HG03439 (cell line): ENCODE data around the gene PM20D2.

Experiments
- ATAC-seq: cut with Tn5 transposase; IDR thresholded peaks from one replicate; pipeline ENCODE4 v1.9.1; 2021; ENCODE audit warnings: mild to moderate bottlenecking, moderate library complexity; ENCODE audit not compliant: unreplicated experiment

Gene PM20D2

DNA sequence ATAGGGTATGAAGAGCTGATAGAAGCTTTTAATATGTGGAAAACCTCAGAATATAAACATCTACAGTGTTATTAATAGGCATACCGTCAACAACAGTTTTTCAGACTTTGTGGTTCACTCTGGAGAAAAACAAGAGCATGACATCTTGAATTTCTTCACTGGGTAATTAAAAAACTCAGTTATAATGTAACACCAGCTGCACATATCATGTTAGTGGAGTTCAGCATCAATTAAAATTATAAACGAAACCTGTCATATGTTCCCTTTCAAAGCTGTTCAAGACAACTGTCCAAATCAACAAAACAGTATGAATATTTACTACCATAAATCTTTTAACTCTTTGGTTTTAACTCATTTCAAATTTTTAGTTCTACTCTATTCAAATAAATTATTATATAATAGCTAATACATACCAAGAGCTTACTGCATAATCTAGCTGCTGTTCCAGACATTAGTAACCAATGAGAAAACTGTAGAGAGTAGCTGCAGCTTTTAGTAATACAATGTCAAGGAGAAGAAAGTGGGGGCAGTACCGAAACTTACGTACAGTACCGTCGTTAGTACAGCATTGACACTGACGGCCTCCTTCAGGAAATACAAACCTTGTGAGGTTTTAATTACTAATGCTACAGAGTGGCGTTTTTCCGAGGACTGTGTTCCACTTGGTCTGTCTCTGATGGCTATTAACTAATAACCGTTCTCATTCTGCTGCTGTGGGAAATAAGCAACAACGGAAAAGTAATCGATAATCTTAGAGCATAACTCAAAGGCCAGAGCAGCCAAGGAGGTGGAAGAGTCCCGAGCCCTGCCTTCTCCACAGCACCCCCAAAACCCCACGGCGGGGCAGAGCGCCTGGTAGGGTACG is 532 bp upstream of the PM20D2 start:
- peak; percentile 65 for ATAC-seq

DNA sequence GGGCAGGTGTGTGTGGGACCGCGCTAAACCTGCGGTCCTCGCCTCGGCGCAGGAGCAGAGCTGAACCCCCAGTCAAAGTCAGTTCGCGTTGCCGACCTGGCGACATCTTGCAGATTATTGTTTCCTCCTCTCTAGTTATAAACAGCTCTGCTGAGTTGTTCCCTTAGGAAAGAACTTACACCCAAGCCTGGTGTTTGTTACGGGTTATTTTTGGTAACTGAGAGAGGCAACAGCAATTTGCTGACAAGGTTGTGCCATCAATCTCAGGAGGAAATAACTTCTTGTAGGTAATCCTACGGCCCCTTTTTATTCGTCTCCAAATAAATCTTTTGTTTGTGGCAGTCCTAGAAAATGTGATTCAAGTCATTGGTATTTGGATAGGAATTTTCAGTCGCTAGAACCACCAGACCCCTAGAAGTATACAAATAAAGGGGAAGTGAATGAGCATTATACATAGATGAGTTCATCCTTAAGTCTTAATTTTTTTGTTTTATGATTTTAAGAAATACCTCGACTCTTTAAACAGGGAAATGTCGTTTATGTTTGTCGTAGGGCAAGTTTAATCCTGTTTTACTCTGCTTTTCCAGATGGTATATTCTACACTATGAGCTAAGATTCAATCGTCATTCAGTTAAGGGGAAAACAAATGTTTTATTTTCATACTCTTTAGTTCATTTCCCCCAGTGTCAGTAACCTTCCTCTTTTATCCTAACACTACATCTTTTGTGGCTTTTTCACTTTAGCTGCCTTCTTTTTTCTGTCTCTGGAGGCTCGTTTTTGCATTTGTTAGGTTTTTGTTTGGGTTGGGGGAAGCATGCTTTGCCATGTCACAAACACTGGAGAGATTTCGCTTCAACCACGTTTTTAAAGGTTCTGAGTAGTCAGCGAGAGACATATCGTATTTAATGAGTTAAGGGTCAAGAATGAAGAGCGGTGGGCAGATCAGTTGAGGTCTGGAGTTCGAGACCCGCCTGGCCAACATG is 1.2 kb downstream of the PM20D2 start:
- no peak for ATAC-seq

DNA sequence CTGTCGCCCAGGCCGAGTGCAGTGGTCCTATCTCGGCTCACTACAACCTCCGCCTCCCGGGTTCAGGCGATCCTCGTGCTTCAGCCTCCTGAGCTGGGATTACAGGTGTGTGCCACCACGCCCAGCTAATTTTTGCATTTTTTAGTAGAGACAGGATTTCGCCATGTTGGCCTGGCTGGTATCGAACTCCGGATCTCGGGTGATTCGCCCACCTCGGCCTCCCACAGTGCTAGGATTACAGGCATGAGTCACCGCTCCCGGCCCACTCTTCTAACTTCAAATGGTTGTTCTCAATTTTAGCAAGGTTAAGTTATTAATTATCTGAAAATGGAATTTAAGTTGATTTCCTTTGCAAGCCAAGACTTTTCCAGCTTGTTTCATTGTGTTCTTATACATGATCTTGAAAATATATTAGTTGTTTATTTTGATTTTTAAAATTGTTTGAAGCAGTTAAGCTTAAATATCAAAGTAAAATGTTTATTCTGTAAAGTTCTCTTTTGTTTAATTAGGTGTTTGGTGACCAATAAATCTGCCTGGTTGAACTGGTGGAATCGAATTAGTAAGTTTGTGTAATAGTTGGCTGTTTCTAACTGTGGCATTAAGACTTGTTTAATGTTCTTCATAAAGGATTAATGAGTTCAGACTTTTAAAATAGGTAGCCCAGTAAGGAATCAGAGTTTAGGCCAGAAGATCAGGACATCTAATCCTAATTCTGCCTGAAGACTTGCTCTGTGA is 2.3 kb downstream of the PM20D2 start:
- no peak for ATAC-seq

DNA sequence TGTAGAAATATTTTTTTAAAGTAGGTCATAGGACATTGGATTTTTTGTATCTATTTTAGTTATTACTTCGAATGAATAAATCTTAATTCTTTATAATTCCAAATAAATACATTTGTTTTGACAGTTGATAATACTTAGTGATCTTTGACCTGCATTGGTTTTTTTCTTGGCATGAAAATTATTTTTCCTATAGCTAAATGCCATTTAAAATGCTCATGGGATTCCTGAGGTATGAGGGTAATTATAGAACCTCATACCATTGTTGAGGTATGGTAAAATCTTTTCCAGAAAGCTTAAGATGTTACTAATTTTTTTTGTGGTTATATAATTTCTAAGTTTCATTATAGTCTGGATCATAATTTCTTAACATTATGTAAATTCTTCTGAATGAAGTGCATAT is 8.3 kb downstream of the PM20D2 start:
- ATAC-seq, result no peak

DNA sequence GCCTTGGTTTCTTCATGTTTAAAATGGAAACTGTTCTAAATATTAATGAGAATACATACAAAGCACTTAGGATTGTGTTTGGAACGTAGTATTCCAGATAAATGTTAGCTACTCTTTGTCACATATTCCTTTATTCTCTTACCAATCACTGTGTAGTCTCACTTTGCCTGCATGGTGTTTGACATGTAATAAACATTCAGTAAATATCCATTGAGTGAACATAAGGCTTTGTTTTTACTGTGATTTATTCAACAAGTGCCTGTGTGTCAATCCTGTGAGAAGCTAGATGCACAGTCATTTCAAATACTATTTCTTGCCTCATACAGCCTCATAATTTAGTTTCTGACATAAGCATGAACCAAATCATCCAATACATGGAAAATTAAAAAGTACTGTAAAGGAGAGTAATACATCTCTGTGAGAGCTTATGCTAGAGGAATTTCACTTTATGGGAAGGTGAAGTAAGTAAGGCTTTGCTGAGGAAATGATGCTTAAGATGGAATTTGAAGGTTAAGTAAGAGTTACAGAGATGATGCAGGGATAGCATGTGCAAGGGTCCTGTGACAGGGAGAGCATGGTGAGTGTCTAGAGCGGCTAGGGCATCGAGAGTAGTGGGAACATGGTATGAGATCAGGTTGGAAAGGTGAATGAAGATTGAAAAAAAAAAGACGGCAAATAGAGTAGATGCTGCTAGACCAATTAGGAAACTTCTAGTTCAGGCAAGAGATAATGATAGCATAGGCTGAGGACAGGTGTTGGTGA is 14.7 kb downstream of the PM20D2 start:
- ATAC-seq, result no peak

DNA sequence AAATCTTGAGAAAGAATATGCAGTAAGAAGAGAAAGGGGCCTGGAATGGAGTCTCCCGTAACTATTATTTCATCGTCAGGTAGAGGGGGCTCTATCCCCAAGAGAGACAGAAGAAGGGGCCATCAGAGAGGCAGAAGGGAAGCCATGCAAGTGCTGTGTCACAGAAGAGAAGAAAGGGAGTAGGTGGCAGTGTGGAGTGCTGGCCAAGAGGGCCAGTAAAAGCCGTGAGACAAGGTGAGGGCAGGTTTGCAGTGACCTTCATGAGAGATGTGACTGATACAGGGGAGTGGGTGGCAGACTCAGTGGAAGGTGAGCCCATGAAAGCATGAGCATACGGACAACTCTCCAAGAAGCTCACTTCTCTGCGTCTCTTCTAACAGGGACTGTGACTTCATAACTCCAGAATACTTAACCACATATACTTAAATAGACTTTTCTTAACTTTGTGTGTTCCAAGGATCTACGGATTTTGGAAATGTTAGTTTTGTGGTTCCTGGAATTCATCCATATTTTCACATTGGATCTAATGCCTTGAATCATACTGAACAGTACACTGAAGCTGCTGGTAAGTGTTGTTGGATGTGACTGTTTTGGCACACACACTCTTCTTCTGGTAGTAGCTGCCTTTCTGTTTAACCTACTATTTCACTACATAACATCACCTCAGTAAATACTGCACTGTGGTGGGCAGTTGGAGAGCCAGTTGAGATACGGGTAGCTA is 15.6 kb downstream of the PM20D2 start:
- ATAC-seq, result no peak

DNA sequence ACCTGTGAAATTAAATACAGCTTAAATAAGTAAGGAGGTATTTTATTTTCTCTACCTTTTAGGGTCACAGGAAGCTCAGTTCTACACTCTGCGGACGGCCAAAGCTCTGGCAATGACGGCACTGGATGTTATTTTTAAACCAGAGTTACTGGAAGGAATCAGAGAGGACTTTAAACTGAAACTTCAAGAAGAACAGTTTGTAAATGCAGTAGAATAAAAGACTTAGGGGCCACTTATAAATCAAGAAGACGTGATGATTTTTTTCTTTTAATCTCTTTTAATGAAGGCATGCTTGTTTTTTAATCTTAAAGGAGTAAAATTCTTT is 16.2 kb downstream of the PM20D2 start:
- ATAC-seq, result no peak

DNA sequence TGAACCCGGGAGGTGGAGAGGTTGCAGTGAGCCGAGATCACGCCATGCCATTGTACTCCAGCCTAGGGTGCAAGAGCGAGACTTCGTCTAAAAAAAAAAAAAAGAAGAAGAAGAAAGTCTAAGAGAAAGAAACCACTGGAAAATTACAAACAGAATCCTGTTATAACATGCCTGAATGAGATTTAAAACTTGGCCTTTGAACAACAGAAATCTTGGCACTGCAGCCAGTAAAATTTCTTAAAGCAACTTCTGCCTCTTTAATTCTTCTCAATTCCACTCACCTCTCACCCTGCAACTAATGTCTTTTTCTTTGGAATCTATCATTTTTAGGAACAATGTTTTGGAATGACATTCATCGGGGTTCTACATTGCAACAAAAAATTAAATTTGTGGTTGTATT is 26.3 kb downstream of the PM20D2 start:
- ATAC-seq, result no peak

DNA sequence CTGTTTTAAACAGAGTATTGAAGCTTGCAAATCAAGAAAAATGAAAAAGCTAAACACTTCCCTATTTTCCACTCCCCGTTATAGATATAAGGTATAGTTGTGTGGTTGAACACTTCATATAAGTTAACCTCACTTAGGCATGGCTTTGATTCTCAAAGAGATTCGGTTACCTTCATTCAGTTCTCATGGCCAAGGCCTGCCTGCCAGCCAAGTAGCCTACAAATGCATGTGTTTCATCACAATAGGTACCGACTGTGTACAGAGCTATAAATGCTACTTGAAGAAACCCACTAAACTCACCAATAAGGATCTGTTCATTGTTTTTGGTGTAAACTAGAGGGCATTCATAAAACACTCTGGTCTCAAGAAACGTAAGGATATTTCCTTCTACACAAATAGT is 27.8 kb downstream of the PM20D2 start:
- no peak for ATAC-seq

DNA sequence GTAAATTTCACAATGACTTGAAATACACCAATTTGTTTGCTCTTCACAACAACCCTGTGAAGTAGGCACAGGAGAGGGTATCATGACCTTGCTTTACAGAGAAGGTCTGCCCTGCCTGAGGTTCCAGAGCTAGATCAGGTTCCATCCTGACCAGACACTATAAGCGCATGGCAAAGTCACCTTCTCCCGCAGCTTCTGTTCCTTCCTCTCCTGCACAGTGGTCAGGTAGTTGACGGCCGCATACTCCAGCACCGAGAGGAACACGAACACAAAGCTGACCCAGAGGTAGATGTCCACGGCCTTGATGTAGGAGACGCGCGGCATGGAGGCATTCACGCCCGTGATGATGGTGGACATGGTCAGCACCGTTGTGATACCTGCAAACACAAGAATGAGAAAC is 34.3 kb downstream of the PM20D2 start:
- ATAC-seq, result no peak

DNA sequence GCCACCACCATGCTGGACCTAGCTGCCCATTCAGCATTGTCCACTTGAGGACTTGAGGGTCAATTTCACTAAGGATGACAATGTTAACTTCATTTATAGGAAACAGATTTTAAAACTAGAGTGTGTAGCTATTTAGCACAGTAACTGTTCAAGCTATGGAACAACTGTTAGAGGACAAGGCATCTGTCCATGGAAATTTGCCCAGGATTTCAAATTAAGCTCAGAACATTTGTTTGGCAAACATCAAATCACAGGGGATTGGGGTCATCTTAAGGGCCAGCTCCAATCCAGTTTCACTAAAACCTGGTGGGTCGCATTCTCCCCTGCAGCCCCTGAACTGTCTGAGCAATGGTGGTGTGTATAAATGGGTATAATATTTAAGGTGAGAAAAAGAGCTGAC is 35.1 kb downstream of the PM20D2 start:
- ATAC-seq, result no peak

DNA sequence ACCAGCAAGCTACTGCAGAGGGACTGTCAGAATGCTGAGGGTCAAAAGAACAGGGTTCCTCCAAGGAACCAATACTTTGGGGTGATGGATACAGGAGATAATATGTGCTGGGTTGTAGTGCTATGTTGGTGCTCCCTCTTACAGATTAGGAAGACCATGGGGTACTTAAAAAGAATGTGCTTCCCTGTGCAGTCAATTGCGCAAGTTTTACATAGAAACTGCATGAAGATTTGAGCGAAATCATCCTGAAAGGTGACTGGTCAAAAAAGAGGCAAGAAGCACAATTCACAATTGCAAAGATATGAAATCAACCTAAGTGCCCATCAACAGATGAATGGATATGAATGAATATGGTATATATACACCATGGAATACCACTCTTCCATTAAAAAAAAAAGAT is 37.4 kb downstream of the PM20D2 start:
- ATAC-seq, result no peak

DNA sequence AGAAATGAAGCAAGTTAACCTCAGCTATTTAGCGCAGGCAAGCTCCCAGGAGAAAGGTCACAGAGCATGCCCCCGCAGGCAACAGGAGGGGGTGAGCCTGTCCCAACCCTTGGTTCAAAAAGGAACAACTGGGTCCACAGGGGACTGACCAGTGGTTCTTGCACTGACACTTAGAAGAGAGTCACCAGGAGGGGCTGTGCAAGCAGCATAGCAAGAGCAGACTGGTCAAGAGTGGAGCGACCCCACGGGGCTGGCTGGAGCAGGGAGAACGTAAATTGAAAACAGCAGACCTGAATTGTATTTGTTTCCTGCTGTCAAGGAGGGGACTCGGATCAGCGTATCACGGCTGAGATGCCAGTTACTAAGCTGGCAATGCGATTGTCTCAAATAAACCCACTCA is 38.5 kb downstream of the PM20D2 start:
- ATAC-seq, result no peak

DNA sequence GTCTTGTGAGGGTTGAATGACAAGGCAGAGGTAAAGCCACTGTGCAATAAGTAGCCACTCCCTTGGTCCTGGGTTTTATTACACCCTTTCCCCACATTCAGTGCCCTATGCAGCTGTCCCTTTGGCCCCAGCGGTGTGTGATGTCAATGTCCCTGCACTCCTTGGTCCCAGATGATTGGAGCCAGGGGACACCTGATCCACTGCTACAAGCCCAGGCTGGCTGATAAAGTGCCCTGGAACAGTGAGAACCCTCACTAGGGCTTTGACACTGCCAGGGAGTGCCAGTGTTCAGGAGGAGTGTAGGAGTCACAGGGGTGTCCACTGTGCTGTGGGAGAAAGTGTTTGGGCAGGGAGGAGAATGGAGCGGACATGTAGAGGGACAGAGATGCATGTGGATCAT is 40.9 kb downstream of the PM20D2 start:
- no peak for ATAC-seq

DNA sequence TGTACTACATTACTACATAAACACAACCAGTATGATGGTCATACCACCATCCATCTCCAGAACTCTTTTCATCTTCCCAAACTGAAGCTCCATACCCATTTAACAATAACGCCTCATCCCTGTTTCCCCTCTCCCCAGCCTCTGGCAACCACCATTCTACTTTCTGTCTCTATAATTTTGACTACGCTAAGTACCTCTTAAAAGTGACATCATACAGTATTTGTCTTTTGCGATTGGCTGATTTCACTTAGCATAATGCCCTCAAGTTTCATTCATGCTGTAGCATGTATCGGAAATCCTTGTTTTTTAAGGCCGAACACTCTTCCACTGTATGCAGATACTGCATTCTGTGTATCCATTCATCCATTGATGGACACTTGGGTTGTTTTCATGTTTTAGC is 41.6 kb downstream of the PM20D2 start:
- no peak for ATAC-seq

DNA sequence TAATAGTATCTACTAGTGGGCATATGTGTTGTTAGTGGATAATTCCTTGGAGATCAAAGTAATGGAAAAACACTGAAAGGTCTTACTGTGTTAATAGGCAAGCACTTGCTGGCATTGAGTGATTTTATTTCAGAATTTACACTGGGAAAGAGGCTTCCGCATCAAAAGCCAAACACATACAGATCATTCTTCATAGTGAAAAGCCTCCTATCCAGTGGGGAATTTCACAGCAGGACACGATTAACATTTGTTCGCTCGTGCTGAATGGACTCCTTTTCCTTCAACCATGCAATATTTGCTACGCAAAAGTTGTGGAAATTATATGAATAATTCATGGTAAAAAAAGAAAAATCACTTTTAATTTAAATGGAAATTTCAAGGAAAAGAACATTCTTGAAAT is 44.9 kb downstream of the PM20D2 start:
- no peak for ATAC-seq

DNA sequence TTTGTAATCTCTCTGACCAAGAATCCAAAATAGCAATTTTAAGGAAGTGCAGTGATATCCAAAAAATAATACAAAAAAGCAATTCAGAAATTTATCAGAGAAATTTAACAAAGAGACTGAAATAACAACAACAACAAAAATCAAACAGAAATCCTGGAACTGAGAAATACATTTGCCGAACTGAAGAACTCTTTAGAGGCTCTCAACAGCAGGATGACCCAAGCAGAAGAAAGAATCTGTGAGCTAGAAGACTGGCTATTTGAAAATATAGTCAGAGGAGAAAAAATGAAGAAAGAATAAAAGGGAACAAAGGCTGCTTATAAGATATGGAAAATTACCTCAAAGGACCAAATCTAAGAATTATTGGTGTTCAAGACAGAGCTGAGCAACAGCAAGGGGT is 48.7 kb downstream of the PM20D2 start:
- ATAC-seq, result no peak

DNA sequence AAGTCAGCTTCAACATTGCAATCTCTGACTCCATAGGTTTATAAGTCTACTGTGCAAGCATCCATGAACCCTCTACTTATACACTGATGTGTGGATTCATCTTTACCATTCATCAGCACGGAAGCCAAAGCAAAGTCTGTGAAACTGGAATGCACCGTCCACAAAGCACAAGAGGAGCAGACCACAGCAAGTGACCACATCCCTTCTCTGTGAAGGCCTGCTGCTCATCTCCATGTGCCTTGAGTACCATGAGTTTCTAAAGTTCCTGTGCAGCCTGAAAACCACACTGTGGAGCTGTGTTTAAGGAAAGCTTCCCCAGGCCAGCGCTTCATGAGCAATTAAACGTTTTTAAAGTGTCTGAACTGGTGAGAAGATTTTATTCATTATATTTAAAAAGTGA is 51.3 kb downstream of the PM20D2 start:
- ATAC-seq, result no peak

DNA sequence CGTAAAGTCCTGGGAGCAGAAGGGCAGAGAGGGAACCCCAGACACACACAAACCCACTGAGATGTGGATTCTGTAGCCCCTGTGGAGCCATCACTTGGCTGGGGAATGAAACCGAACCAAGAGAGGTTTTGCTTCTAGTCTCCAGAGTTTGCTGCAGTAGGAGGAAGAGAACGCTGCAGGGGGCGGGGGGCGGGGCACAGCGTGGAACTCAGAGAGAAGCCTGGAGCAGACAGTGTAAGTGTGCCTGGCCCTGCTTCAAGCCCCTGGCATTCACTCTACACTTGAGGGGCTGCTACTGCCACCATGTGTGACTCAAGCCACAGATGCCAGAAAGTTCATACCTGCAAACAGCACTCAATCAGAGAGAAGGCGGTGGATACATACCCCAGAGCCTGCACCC is 52.4 kb downstream of the PM20D2 start:
- no peak for ATAC-seq

DNA sequence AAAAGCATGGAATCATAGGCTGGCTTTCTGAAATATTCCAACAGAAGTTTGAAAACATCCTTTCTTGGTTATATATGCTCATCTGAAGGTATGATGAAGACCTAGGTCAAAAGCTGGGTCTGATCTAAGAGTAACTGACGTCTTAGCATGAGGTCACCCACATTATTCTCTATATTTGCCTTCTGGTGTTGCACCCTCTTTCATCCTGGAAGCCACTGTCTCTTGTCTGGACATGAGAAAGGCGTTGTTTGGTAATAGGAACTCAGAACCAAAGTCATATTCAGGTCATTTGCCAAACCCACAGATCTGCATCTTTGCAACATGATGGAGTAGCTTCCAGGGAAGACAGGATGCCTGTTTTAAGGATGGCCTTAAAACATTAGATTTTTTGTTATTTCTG is 53.7 kb downstream of the PM20D2 start:
- no peak for ATAC-seq
